ENCODE results near the gene C2CD4A. TPM values are rescaled to one million over a fixed set of nuclear protein-coding genes. Genes with fewer than 3 reads are reported as not detected.

Gene C2CD4A
- total RNA-seq = under 0.01 and 1.3 TPM in 2 replicates

GRCh38 chr15:62066663-62067447 is at the start of gene C2CD4A:
C2CD4A (plus strand) TSS chr15:62066977; CDS start chr15:62067614, 637 bp downstream.

GRCh38 chr15:62060113-62060895 is 6.5 kb upstream of the C2CD4A start, which contains the start of gene VPS13C:
VPS13C (minus strand) TSS chr15:62060447; CDS start chr15:62060374, 73 bp downstream.

Other genes starting within 250 kb of the C2CD4A start
- gene VPS13C, start 6.5 kb upstream of the C2CD4A start, total RNA-seq = 52.5 and 140 TPM in 2 replicates
- gene C2CD4B, start 98.3 kb downstream of the C2CD4A start, total RNA-seq = 36.1 and 57.0 TPM in 2 replicates